ENCODE measurements around the gene BAZ2B. TPM values are rescaled to one million over a fixed set of nuclear protein-coding genes. Genes with fewer than 3 reads are reported as not detected.
A peak's percentile ranks its signal among the peaks of the same experiment; 100 is the strongest.

Gene BAZ2B
- total and polyA plus RNA-seq, 9 of the 15 experiments (the other 6 are each of a cell fraction or from before 2014, with no cell fraction given) = 7.5 to 38.6 (median 19.8) TPM

GRCh38 chr2:159270744-159271379 is 345.5 kb downstream of the BAZ2B start (continued):
- TF ChIP-seq, protein P1, sequence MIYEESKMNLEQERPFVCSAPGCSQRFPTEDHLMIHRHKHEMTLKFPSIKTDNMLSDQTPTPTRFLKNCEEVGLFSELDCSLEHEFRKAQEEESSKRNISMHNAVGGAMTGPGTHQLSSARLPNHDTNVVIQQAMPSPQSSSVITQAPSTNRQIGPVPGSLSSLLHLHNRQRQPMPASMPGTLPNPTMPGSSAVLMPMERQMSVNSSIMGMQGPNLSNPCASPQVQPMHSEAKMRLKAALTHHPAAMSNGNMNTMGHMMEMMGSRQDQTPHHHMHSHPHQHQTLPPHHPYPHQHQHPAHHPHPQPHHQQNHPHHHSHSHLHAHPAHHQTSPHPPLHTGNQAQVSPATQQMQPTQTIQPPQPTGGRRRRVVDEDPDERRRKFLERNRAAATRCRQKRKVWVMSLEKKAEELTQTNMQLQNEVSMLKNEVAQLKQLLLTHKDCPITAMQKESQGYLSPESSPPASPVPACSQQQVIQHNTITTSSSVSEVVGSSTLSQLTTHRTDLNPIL (CRISPR knock-in tag; IDR thresholded peaks at IDR 0.05) = no peak
- no peak for TF ChIP-seq SMARCC2 (IDR thresholded peaks at IDR 0.05; ENCODE audit: low read depth)
- no peak for TF ChIP-seq NONO (IDR thresholded peaks at IDR 0.05; ENCODE audit: low read depth in 2 of 2, low read length in 1 of 2)
- TF ChIP-seq NFE2 (IDR thresholded peaks at IDR 0.05; ENCODE audit: low read depth) = peak; percentile 75
- TF ChIP-seq GATA2 (CRISPR knock-in tag; IDR thresholded peaks at IDR 0.05) = no peak
- no peak for TF ChIP-seq CSDE1 (IDR thresholded peaks at IDR 0.05)
- TF ChIP-seq BMI1 (IDR thresholded peaks at IDR 0.05; ENCODE audit: low read length) = no peak
- no peak for TF ChIP-seq KLF16 (IDR thresholded peaks at IDR 0.05)

Small RNA genes lying within 50 kb of the gene (small RNA-seq; reads per million reads assigned to genes)
- not detected for gene RF00019

Other genes starting within 250 kb of the BAZ2B start
- gene MARCHF7, start 96.0 kb upstream of the BAZ2B start, total RNA-seq (2014; rRNA removed) = 53.3 and 58.8 TPM in 2 replicates
- 117 and 143 TPM in 2 replicates for gene MARCHF7, start 96.0 kb upstream of the BAZ2B start, total RNA-seq (2014; rRNA removed; fragmentation: Illumina TruSeq; extraction: Trizol)
- gene MARCHF7, start 96.0 kb upstream of the BAZ2B start, total RNA-seq (2015; rRNA removed; fragmentation: Illumina TruSeq; extraction: Trizol) = 118 and 130 TPM in 2 replicates
- gene MARCHF7, start 96.0 kb upstream of the BAZ2B start, total RNA-seq (2021) = 80.5 and 84.9 TPM in 2 replicates
- gene MARCHF7, start 96.0 kb upstream of the BAZ2B start, polyA plus RNA-seq (2011; rRNA removed) = 59.4 and 65.1 TPM in 2 replicates
- gene MARCHF7, start 96.0 kb upstream of the BAZ2B start, polyA plus RNA-seq (2014; fragmentation: Illumina TruSeq; extraction: Trizol) = 103 and 137 TPM in 2 replicates
- gene MARCHF7, start 96.0 kb upstream of the BAZ2B start, polyA plus RNA-seq (2014; fragmentation: Nextera tagmentation; extraction: Ambion mirVana) = 100 to 1,000 TPM in 1 of 2 experiments, 10 to 100 TPM in 1; 86.7 to 106 TPM
- gene MARCHF7, start 96.0 kb upstream of the BAZ2B start, polyA plus RNA-seq (2014; rRNA removed) = 50.7 and 58.2 TPM in 2 replicates
- not detected in 2 replicates for gene CD302, start 181.7 kb upstream of the BAZ2B start, total RNA-seq (2014; rRNA removed)
- 0.04 TPM in 1 of 2 replicates, not detected in the other for gene CD302, start 181.7 kb upstream of the BAZ2B start, total RNA-seq (2014; rRNA removed; fragmentation: Illumina TruSeq; extraction: Trizol)
- gene CD302, start 181.7 kb upstream of the BAZ2B start, total RNA-seq (2015; rRNA removed; fragmentation: Illumina TruSeq; extraction: Trizol) = not detected in 2 replicates
- 0.07 and 0.11 TPM in 2 replicates for gene CD302, start 181.7 kb upstream of the BAZ2B start, total RNA-seq (2021)
- gene CD302, start 181.7 kb upstream of the BAZ2B start, polyA plus RNA-seq (2011; rRNA removed) = 0.01 and 0.03 TPM in 2 replicates
- gene CD302, start 181.7 kb upstream of the BAZ2B start, polyA plus RNA-seq (2014; fragmentation: Illumina TruSeq; extraction: Trizol) = not detected in 2 replicates
- gene CD302, start 181.7 kb upstream of the BAZ2B start, polyA plus RNA-seq (2014; fragmentation: Nextera tagmentation; extraction: Ambion mirVana) = under 1 TPM in 1 of 2 experiments, not detected in 1; 0.04 TPM
- not detected in 2 replicates for gene CD302, start 181.7 kb upstream of the BAZ2B start, polyA plus RNA-seq (2014; rRNA removed)

All from K562 (cell line).